GM12892 (cell line): ENCODE data around the gene PPARD.
"Not testable (repeated sequence)": the region's sequence is repeated elsewhere in the genome, so short reads cannot be mapped to it uniquely, and the experiment has no call there.

Source experiments
- DNase-seq: peaks from one replicate; pipeline ENCODE4 v3.0.0; 2011; ENCODE audit not compliant: insufficient read length
- FAIRE-seq: peaks from 2 replicates; lab custom pipeline; 2011; peaks lifted over from hg19 to GRCh38; lab: Jason Lieb, UNC
- POLR2A ChIP-seq: IDR thresholded peaks from 2 replicates; pipeline ENCODE4 v1.6.1; 2011; ENCODE audit warnings: low read depth, low read length, control low read depth
- POLR2AphosphoS5 ChIP-seq: IDR thresholded peaks from 2 replicates; pipeline ENCODE4 v1.6.1; 2011; ENCODE audit warnings: low read depth, low read length, control low read depth
- TAF1 ChIP-seq: IDR thresholded peaks from 2 replicates; pipeline ENCODE4 v1.6.1; 2011; ENCODE audit warnings: low read depth, mild to moderate bottlenecking, control low read depth, low read length, borderline replicate concordance

PPARD gene

GRCh38 chr6:35300848-35301247 lies 41.5 kb upstream of the PPARD start:
- DNase-seq (no peak), FAIRE-seq (no peak)
- TF ChIP-seq TAF1: no peak
- TF ChIP-seq POLR2A: no peak
- no peak for TF ChIP-seq POLR2AphosphoS5

- DNase-seq (peak; percentile 62), FAIRE-seq (peak; percentile 87)
- peak; percentile 69 for TF ChIP-seq POLR2A
- TF ChIP-seq POLR2AphosphoS5: no peak
- 0 out of 2 replicates have a peak, but pooled peaks have one; percentile 18 for TF ChIP-seq TAF1
Observed at GRCh38 chr6:35302604-35303241, 39.6 kb upstream of the PPARD start.

- TF ChIP-seq TAF1: no peak
- no peak for TF ChIP-seq POLR2AphosphoS5
- TF ChIP-seq POLR2A: no peak
- FAIRE-seq (no peak), DNase-seq (no peak)
Observed at GRCh38 chr6:35304299-35304698, 38.1 kb upstream of the PPARD start.

GRCh38 chr6:35305117-35305516 lies 37.2 kb upstream of the PPARD start:
- FAIRE-seq (no peak), DNase-seq (no peak)
- TF ChIP-seq TAF1 (no peak), POLR2AphosphoS5 (no peak), POLR2A (no peak)

- not testable (repeated sequence) for DNase-seq, FAIRE-seq
Observed at GRCh38 chr6:35307138-35307537, 35.2 kb upstream of the PPARD start.

- not testable (repeated sequence) for FAIRE-seq, DNase-seq
Observed at GRCh38 chr6:35308543-35308942, 33.8 kb upstream of the PPARD start.

GRCh38 chr6:35309611-35310264 lies 32.6 kb upstream of the PPARD start:
- no peak for DNase-seq
- TF ChIP-seq POLR2AphosphoS5 (no peak), POLR2A (no peak), TAF1 (no peak)
- no peak for FAIRE-seq

- FAIRE-seq (no peak), DNase-seq (no peak)
- TF ChIP-seq TAF1 (no peak), POLR2AphosphoS5 (no peak)
Observed at GRCh38 chr6:35310265-35310831, 32.0 kb upstream of the PPARD start.

- DNase-seq: no peak
- TF ChIP-seq POLR2A (no peak), POLR2AphosphoS5 (0 out of 2 replicates have a peak, but pooled peaks have one; percentile 58), TAF1 (no peak)
- peak; percentile 82 for FAIRE-seq
Observed at GRCh38 chr6:35311390-35312075, 30.8 kb upstream of the PPARD start.

- TF ChIP-seq TAF1 (no peak), POLR2AphosphoS5 (no peak), POLR2A (no peak)
- DNase-seq (no peak), FAIRE-seq (no peak)
Observed at GRCh38 chr6:35312076-35312800, 30.1 kb upstream of the PPARD start.

- TF ChIP-seq POLR2AphosphoS5 (no peak), TAF1 (no peak), POLR2A (no peak)
- FAIRE-seq (no peak), DNase-seq (no peak)
Observed at GRCh38 chr6:35312807-35313206, 29.6 kb upstream of the PPARD start.
